Forelimb muscle (tissue), 1 donor: ENCODE results near the gene TMEM109. TPM values are rescaled to one million over a fixed set of nuclear protein-coding genes. Genes with fewer than 3 reads are reported as not detected.

Source experiments
- DNase-seq: peaks from one replicate; pipeline ENCODE4 v3.0.0-alpha.2; 2013; ENCODE audit warnings: low read depth
- polyA plus RNA-seq: library from polyadenylated mRNA; unstranded; fragments of 120-200 nt; gene quantifications from one replicate; pipeline ENCODE4 v1.2.1, GENCODE V29; 2013; ENCODE audit not compliant: insufficient read length

Gene TMEM109
- polyA plus RNA-seq, 1 donor: 99.9 TPM

DNA sequence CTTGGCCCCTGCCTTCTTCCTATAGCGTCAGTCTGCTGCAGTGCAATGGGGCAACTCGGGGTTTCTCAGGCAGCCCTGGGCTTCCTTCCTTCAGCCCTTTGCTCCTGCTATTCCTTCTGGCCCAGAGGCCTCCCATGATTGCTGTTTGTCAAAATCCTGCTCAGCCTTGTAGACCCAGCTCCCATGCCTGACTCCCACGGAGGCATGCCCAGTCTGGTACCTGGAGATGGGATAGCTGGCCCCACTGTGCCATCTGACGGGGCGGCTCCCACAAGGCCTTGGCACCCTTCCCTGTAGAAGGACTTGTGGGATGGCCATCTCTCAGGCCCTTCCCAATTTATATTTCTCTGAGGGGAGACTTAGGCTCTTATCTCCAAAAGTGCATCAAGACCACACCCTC, 56.9 kb downstream of the TMEM109 start:
- DNase-seq: no peak

DNA sequence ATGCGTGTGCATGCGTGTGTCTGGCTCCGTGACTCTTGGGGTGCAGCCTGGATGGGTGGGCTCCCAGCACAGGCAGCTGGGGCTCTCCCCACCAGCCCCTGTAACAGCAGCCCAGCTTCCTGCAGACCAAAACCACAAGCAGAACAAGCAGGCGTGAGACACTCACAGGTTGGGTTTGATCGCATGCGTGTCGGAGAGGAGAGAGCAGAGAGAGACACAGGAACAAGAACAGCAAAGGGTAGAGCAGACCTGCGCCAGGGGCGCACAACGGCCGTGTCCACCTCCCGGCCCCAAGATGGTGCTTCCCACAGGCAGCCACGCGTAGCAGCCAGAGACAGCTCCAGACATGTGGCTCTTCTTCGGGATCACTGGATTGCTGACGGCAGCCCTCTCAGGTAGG, 57.6 kb downstream of the TMEM109 start, which contains the start of gene CD6:
CD6 (plus strand) TSS at position 161 of the 400 bp plus-strand sequence; CDS start at position 347, 186 bp downstream.
- no peak for DNase-seq

GRCh38 chr11:60972182-60973030, 58.4 kb downstream of the TMEM109 start:
- no peak for DNase-seq

Other genes starting within 250 kb of the TMEM109 start
- 8.0 TPM for gene MS4A8, start 214.5 kb upstream of the TMEM109 start, polyA plus RNA-seq
- not detected for gene MS4A18, start 189.4 kb upstream of the TMEM109 start, polyA plus RNA-seq
- not detected for gene MS4A15, start 157.3 kb upstream of the TMEM109 start, polyA plus RNA-seq
- gene MS4A10, start 128.8 kb upstream of the TMEM109 start, polyA plus RNA-seq: 0.08 TPM
- gene CCDC86, start 72.0 kb upstream of the TMEM109 start, polyA plus RNA-seq: 18.0 TPM
- gene PTGDR2, start 58.2 kb upstream of the TMEM109 start, polyA plus RNA-seq: 1.4 TPM
- not detected for gene ZP1, start 46.6 kb upstream of the TMEM109 start, polyA plus RNA-seq
- 56.6 TPM for gene PRPF19, start 7.6 kb upstream of the TMEM109 start, polyA plus RNA-seq
- gene TMEM132A, start 10.3 kb downstream of the TMEM109 start, polyA plus RNA-seq: 36.0 TPM
- 18.2 TPM for gene SLC15A3, start 38.0 kb downstream of the TMEM109 start, polyA plus RNA-seq
- 0.83 TPM for gene CD6, start 57.5 kb downstream of the TMEM109 start, polyA plus RNA-seq
- 0.13 TPM for gene CD5, start 188.3 kb downstream of the TMEM109 start, polyA plus RNA-seq
- 16.9 TPM for gene VPS37C, start 247.3 kb downstream of the TMEM109 start, polyA plus RNA-seq